DOHH2 (cell line): ENCODE measurements around the gene POLR1D.

Experiments used
- H3F3A ChIP-seq: fragments of 200-600 bp; sonication (generic), shearing (Covaris generic); 2 replicates; pipeline ENCODE4 v1.6.0; 2016; ENCODE audit warnings: antibody characterized with exemption, mild to moderate bottlenecking; ENCODE audit not compliant: control insufficient read depth, insufficient read depth
- H3K27ac ChIP-seq: fragments of 200-600 bp; sonication (generic); 2 replicates; pipeline ENCODE4 v1.5.1; 2014; ENCODE audit warnings: low read depth, mild to moderate bottlenecking, low read length, moderate library complexity
- H3K27me3 ChIP-seq: fragments of 200-600 bp; sonication (generic); 2 replicates; pipeline ENCODE4 v1.6.1; 2014; ENCODE audit warnings: mild to moderate bottlenecking, low read length, mixed read lengths; ENCODE audit not compliant: control insufficient read depth
- H3K36me3 ChIP-seq: fragments of 200-600 bp; sonication (generic); 2 replicates; pipeline ENCODE4 v1.6.1; 2014; ENCODE audit warnings: mild to moderate bottlenecking, low read length, moderate library complexity, mixed read lengths; ENCODE audit not compliant: control insufficient read depth
- H3K4me1 ChIP-seq: fragments of 200-600 bp; sonication (generic); 2 replicates; pipeline ENCODE4 v1.6.1; 2014; ENCODE audit warnings: mild to moderate bottlenecking, low read length, mixed read lengths; ENCODE audit not compliant: control insufficient read depth
- H3K4me2 ChIP-seq: fragments of 200-600 bp; sonication (generic); 2 replicates; pipeline ENCODE4 v1.6.0; 2014; ENCODE audit warnings: mild to moderate bottlenecking, low read length, moderate library complexity
- H3K4me3 ChIP-seq: fragments of 200-600 bp; sonication (generic); 2 replicates; pipeline ENCODE4 v1.5.1; 2014; ENCODE audit warnings: mild to moderate bottlenecking, low read length, mixed read lengths
- H3K79me2 ChIP-seq: fragments of 200-600 bp; sonication (generic); 2 replicates; pipeline ENCODE4 v1.6.1; 2014; ENCODE audit warnings: mild to moderate bottlenecking, low read length, mixed read lengths; ENCODE audit not compliant: control insufficient read depth
- H3K9me2 ChIP-seq: fragments of 200-600 bp; sonication (generic); replicated peaks from 2 replicates; pipeline ENCODE4 v1.6.1; 2014; ENCODE audit warnings: mild to moderate bottlenecking, low read length, mixed read lengths; ENCODE audit not compliant: control insufficient read depth
- H3K9me3 ChIP-seq: fragments of 200-600 bp; sonication (generic); 2 replicates; pipeline ENCODE4 v1.6.1; 2014; ENCODE audit warnings: antibody characterized with exemption, low read length, mixed read lengths; ENCODE audit not compliant: control insufficient read depth, insufficient read depth
- H4K20me1 ChIP-seq: fragments of 200-600 bp; sonication (generic); 2 replicates; pipeline ENCODE4 v1.6.0; 2014; ENCODE audit warnings: low read depth, mild to moderate bottlenecking, antibody characterized with exemption, low read length, moderate library complexity; ENCODE audit not compliant: control insufficient read depth, insufficient read depth
- CTCF ChIP-seq: fragments of 200-600 bp; sonication (generic); IDR thresholded peaks from one replicate; pipeline ENCODE4 v1.5.1; 2014; ENCODE audit warnings: antibody characterized with exemption, mild to moderate bottlenecking, low read depth, low read length; ENCODE audit not compliant: poor library complexity, severe bottlenecking
- EZH2phosphoT487 ChIP-seq: fragments of 200-600 bp; sonication (generic); IDR thresholded peaks from 2 replicates; pipeline ENCODE4 v1.6.1; 2017; ENCODE audit warnings: borderline replicate concordance, mild to moderate bottlenecking, antibody characterized with exemption, low read length, moderate library complexity, mixed read lengths

POLR1D gene

GRCh38 chr13:27595055-27595811 lies 26.5 kb upstream of the POLR1D start:
- no peaks in the 10 kb centered on the region for H3K9me2 ChIP-seq
- no peaks in the 10 kb centered on the region for H3K36me3 ChIP-seq
- peaks cover 41% of the 10 kb centered on the region for H3K79me2 ChIP-seq
- peak overlapping the region; percentile 25 for H3K4me2 ChIP-seq
- no peaks in the 10 kb centered on the region for H3F3A ChIP-seq
- peaks cover 31% of the 10 kb centered on the region for H3K4me1 ChIP-seq
- no peaks in the 10 kb centered on the region for H4K20me1 ChIP-seq
- no peaks in the 10 kb centered on the region for H3K9me3 ChIP-seq
- H3K27ac ChIP-seq: no peak overlapping the region
- peak overlapping the region; percentile 13; the same call in 1 of the 2 replicates for H3K4me3 ChIP-seq
- no peaks in the 10 kb centered on the region for H3K27me3 ChIP-seq
- no peak for TF ChIP-seq CTCF

GRCh38 chr13:27599096-27599495 lies 22.6 kb upstream of the POLR1D start:
- Histone ChIP-seq H3K4me1 (peaks cover 15% of the 10 kb centered on the region), H3F3A (no peaks in the 10 kb centered on the region), H3K9me2 (no peaks in the 10 kb centered on the region), H3K27me3 (no peaks in the 10 kb centered on the region), H3K4me3 (no peak overlapping the region), H3K36me3 (no peaks in the 10 kb centered on the region), H3K9me3 (no peaks in the 10 kb centered on the region), H3K79me2 (peaks cover 46% of the 10 kb centered on the region), H3K4me2 (no peak overlapping the region), H4K20me1 (no peaks in the 10 kb centered on the region), H3K27ac (no peak overlapping the region)
- TF ChIP-seq EZH2phosphoT487 (no peak), CTCF (no peak)

- peaks cover 46% of the 10 kb centered on the region for H3K79me2 ChIP-seq
- no peaks in the 10 kb centered on the region for H4K20me1 ChIP-seq
- no peak for TF ChIP-seq EZH2phosphoT487
- TF ChIP-seq CTCF: no peak
- H3K9me2 ChIP-seq: no peaks in the 10 kb centered on the region
- H3K4me3 ChIP-seq: no peak overlapping the region
- no peak overlapping the region for H3K27ac ChIP-seq
- no peak overlapping the region for H3K4me2 ChIP-seq
- no peaks in the 10 kb centered on the region for H3K36me3 ChIP-seq
- no peaks in the 10 kb centered on the region for H3K27me3 ChIP-seq
- H3K9me3 ChIP-seq: no peaks in the 10 kb centered on the region
- H3F3A ChIP-seq: no peaks in the 10 kb centered on the region
- H3K4me1 ChIP-seq: peaks cover 10% of the 10 kb centered on the region
These were observed 21.7 kb upstream of the POLR1D start for GRCh38 chr13:27599845-27600553.
